NCI-H345 treated with DMSO at 0.1 percent for 48 hours (cell line): Measurements from ENCODE around the gene DISC1.

Experiments used
- DNase-seq: peaks from one replicate; lab custom pipeline; 2025; ENCODE audit not compliant: unreplicated experiment; lab: John Stamatoyannopoulos, UW

The DISC1 gene

DNA sequence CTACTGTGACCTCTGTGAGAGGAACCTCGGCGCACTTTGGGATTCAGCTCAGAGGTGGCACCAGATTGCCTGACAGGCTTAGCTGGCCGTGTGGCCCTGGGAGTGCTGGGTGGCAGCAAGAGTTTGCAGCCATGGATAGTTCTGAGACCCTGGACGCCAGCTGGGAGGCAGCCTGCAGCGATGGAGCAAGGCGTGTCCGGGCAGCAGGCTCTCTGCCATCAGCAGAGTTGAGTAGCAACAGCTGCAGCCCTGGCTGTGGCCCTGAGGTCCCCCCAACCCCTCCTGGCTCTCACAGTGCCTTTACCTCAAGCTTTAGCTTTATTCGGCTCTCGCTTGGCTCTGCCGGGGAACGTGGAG is 67.5 kb downstream of the DISC1 start:
- peak; percentile 45 for DNase-seq

GRCh38 chr1:231694465-231695077 is 68.0 kb downstream of the DISC1 start:
- no peak for DNase-seq

DNA sequence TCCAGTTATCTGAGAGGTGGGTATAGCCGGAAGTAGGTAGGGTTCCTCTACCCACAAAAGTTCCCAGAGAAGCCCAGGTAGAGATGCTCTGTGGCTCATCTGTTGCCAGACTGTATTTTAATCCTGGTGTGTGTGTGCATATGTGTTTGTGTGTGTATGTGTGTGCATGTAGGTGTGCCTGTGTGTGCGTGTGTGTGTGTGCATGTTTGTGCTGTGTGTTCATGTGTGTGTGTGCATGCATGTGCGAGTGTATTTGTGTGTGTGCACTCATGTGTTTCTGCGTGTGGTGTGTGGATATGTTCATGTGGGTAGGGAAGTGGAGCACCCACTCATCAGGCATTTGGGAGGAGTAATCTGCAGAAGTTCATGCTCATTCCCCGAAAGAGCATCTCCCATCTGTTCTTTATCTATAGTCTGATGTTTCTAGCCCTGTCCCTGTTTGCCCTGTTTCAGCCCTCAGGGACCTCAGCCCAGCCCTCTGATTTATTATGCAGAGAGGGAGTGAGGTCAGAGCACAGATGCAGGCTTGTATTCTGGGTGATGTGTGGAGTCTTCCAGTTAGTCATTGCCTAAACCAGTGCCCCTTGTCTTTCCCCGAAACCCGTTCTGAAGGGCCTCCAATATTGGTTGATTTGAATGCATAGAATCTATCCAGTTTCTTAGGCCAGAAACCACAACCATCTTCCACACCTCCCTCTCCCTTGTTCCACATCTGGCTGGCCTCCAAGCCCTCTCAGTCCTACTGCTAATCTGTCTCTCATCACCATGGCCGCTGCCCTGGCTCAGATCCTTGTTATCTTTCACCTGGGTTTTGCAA is 69.1 kb downstream of the DISC1 start:
- DNase-seq: no peak

- DNase-seq: no peak
Observed at GRCh38 chr1:231699784-231700183, 73.2 kb downstream of the DISC1 start.

- DNase-seq: no peak
Observed at GRCh38 chr1:231701306-231701705, 74.7 kb downstream of the DISC1 start.

- no peak for DNase-seq
Observed at GRCh38 chr1:231702331-231702730, 75.7 kb downstream of the DISC1 start.

DNA sequence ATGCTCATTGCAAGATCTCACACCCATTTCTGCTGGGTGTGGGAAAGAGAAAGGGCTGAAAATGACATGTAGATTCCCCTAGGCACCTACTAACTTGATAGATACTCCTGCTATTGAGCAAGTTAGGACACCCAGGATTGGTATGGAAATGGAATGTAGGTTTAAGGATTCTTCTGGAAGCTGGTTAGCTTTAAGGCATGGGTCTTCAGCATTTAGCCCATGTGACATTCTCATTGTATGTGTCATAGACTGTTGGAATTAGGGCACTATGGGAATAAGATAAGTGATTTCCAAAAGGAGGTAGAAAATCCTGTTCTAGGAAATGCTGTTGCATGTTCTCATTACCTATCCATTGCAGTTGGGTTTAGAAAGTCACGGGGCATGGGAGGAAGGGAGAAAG is 76.2 kb downstream of the DISC1 start:
- no peak for DNase-seq

GRCh38 chr1:231705806-231706760 is 79.5 kb downstream of the DISC1 start:
- DNase-seq: no peak

- DNase-seq: no peak
Observed at GRCh38 chr1:231706934-231707333, 80.3 kb downstream of the DISC1 start.

DNA sequence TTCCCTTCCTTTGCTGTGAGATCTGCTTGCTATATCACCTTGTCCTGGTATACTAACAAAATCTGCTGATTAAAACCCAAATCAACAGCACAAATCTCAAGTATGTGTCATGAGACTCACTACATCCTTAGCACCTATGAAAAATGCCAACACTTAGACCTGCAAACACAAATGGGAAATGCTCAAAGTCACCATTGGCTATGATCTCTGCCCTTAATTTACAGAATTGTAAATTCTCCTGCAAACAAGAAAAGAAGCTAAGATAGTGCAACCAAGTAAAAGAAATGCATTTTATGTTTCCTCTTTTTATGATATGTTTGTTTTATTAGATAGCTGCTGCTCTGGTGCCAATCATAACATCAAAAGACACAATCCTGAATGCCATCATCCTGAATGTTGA is 80.8 kb downstream of the DISC1 start:
- no peak for DNase-seq

GRCh38 chr1:231708394-231708793 is 81.8 kb downstream of the DISC1 start:
- no peak for DNase-seq

DNA sequence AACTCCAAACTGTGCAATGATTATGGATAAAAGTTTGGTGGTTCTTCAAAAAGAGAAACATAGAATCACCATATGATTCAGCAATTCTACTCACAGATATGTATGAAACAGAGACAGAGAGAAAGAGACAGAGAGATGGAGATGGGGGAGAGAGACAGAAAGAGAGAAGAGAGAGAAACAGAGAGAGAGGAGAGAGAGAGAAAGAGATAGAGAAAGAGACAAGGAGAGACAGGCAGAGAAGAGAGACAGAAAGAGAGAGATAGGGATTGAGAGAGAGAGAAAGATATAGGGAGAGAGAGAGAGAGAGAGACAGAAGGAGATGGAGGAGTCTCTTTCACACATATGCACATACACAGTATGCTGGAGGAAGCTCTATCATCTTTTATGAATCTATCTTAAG is 87.8 kb downstream of the DISC1 start:
- no peak for DNase-seq

DNA sequence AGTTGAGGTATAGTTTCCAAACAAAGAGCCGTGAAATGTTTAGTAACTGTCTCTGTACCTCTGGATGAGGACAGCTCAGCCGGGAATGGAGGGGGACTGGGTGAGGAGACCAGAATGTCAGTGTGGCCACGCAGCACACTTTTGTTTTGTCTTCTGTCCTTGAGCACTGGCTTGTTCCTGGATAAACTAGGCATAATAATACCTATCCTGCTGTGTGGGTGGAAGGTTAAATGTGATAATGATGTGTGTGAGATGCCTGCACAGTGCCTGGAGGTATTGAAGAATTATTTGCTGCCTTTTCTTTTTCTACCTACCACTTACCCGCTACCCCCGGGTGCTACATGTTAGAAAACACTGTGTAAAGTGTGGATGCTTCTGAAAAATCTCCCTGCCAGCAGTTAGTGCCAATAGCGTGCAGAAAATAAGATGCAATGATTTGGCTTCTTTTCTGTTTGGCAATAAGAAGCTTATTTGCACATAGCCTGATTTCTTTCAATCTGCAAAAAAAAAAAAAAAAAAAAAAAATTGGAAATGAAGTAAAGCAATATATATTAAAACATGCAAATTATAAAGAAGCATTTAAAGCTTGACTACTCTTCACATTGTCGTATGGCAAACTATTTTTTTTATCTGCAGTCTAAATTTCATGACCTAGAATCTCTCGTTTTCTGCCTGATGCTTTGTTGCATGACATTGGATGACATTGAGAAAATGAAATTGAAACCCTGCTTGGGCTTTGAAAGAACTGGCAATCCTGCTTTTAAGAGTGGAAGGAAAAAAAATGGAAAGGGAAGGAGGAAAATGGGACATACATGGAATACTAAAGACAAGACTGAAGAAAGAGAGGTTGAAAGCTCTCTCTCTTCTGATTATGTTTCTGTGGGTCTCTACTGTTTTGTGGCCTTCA is 89.5 kb downstream of the DISC1 start:
- no peak for DNase-seq

GRCh38 chr1:231716879-231717278 is 90.3 kb downstream of the DISC1 start:
- no peak for DNase-seq

DNA sequence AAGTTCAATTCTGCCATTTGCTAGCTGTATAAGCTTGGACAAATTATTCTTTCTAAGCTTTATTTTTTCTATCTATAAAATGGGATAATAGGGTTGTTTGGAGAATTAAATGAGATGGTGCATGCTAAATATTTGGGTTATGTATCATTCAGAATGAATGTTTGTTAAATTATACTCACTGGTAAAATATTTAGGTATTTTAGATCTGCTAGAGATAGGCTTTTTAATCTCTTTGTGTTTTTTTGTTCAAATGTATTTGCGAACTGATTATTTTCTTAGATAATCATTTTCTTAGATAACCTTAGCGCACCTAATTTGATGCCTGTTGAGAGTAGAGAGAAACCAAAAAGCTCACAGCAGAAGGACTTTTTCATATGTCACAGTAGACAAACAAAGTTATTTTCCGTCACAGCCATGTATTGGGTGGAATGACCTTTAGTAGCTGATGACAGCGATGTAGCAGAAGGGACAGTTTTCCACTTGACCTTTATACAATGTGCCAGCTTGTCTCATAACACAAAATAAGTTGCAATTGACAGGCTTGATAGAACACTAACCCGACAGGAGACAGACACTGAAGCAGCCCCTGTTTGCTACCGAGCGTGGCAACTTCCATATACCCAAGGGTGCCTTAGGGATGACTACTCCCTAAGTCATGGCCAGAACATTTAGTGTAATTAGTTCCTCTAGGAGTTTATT is 93.0 kb downstream of the DISC1 start:
- DNase-seq: no peak

DNA sequence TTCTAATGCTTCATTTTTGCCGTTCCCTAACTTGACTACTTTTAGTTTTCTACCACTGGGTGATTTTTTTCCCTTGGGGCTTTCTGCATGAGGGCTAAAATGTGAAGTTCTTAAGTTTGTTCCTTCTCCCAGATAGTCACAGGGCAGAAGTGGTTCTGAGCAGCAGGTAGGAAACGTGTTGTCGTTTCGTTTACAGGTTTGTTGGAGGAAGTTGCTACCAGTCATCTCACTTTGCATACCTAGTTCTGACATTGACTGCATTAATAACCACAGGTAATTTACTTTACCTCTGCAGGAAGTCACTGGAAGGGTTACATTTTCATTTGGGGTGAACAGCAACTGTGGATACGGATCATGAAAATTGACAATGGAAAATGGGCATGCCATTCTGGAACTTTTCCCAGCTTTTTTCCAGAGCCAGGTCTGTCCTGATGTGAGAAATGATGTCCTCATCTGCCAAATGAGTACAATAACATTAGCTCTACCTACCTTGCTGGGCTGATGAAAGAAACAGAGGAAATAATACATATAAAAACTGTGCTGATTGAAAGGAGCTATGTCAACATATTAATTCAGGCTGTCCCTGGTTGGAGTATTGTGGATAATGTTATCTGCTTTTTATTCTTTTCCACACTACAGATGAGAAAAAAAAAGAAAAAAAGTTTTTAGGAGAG is 94.2 kb downstream of the DISC1 start:
- peak; percentile 73 for DNase-seq

GRCh38 chr1:231721436-231721835 is 94.8 kb downstream of the DISC1 start:
- no peak for DNase-seq

DNA sequence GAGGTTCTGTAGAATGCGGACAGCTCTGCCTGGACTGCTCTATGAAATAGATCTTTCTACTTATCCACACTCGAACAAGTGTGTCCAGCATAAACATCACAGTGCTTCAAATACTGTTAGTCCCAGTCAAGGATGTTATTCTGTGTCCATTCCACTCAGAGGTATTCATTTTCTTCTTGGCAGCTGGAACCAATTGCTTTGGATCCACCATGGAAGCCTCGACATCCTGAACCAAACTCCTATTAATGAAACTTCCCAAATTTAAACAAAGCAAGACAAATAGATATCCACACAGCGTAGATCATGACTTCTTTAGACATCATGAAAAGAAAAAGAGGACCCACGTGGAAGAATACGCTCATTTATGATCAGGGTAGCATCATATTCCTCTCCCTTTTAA is 95.8 kb downstream of the DISC1 start:
- no peak for DNase-seq

- DNase-seq: no peak
Observed at GRCh38 chr1:231723146-231723545, 96.6 kb downstream of the DISC1 start.

- DNase-seq: no peak
Observed at GRCh38 chr1:231724041-231724440, 97.5 kb downstream of the DISC1 start.
